ENCODE results near the gene PKMYT1.

- TF ChIP-seq ZFP1 (CRISPR knock-in tag; IDR thresholded peaks at IDR 0.05), result no peak
- no peak for TF ChIP-seq CTCF (IDR thresholded peaks at IDR 0.05 in 2 of 3, conservative IDR thresholded peaks at IDR 0.05 in 1 of 3; ENCODE audit: insufficient read depth in 2 of 3, low read depth in 1 of 3, low read length in 3 of 3)
- no peak for TF ChIP-seq ZNF785 (CRISPR knock-in tag; IDR thresholded peaks at IDR 0.05)
- TF ChIP-seq ILK (tag; IDR thresholded peaks at IDR 0.05; ENCODE audit: borderline replicate concordance, low read depth), result no peak
- TF ChIP-seq HMGXB4 (CRISPR knock-in tag; IDR thresholded peaks at IDR 0.05), result no peak
- no peak for TF ChIP-seq POLR2AphosphoS5 (IDR thresholded peaks at IDR 0.05; ENCODE audit: control insufficient read depth, insufficient read depth, low read depth, low read length)
- TF ChIP-seq SNAPC5 (CRISPR knock-in tag; IDR thresholded peaks at IDR 0.05), result no peak
Measured at GRCh38 chr16:2938206-2938605, 42.0 kb downstream of the PKMYT1 start.
